SH-SY5Y (cell line): ENCODE measurements around the gene BOD1L1.

ENCODE experiments used
- GATA2 ChIP-seq: IDR thresholded peaks from 2 replicates; pipeline ENCODE4 v1.6.1; 2011; ENCODE audit warnings: mild to moderate bottlenecking, low read depth, low read length
- GATA3 ChIP-seq: IDR thresholded peaks from 2 replicates; pipeline ENCODE4 v1.6.1; 2011; ENCODE audit warnings: low read depth, mild to moderate bottlenecking, low read length, moderate library complexity

GRCh38 chr4:13647031-13647430, 19.5 kb upstream of the BOD1L1 start:
- TF ChIP-seq GATA2, result no peak
- no peak for TF ChIP-seq GATA3
